ENCODE data around the gene PLN. TPM values are rescaled to one million over a fixed set of nuclear protein-coding genes. Genes with fewer than 3 reads are reported as not detected.
A peak's percentile ranks its signal among the peaks of the same experiment; 100 is the strongest.

Gene PLN
- total and polyA plus RNA-seq, 7 donors: 72.7 to 239 (median 208) TPM

- ATAC-seq: peak; percentile 90 to 95 (median 92)
- TF ChIP-seq, protein P1, sequence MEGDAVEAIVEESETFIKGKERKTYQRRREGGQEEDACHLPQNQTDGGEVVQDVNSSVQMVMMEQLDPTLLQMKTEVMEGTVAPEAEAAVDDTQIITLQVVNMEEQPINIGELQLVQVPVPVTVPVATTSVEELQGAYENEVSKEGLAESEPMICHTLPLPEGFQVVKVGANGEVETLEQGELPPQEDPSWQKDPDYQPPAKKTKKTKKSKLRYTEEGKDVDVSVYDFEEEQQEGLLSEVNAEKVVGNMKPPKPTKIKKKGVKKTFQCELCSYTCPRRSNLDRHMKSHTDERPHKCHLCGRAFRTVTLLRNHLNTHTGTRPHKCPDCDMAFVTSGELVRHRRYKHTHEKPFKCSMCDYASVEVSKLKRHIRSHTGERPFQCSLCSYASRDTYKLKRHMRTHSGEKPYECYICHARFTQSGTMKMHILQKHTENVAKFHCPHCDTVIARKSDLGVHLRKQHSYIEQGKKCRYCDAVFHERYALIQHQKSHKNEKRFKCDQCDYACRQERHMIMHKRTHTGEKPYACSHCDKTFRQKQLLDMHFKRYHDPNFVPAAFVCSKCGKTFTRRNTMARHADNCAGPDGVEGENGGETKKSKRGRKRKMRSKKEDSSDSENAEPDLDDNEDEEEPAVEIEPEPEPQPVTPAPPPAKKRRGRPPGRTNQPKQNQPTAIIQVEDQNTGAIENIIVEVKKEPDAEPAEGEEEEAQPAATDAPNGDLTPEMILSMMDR (IDR thresholded peaks at IDR 0.05): peak; percentile 72
- peak overlapping the region; percentile 86 for H3K27ac ChIP-seq
- peaks cover 0 to 5% of the 10 kb centered on the region in 2 donors for H3K36me3 ChIP-seq (ENCODE audit: insufficient read depth in 1 of 2, low read depth in 1 of 2)
- peaks cover 19% of the 10 kb centered on the region for H3K9me3 ChIP-seq
- peak overlapping the region; percentile 9 for H3K4me3 ChIP-seq
- H3K4me1 ChIP-seq: peaks cover 33% of the 10 kb centered on the region
- DNase-seq: peak; percentile 64 to 91
- WGBS, 3 donors: 43 to 54% (median 45%) methylated on average over 10 of the region's 10 CpGs
- intact Hi-C loops (cut with DNase I): loop anchor here (2.0 to 5.0 kb wide), 2 partner anchors 36 to 296 kb away; no protein-coding TSS in a partner anchor
- no peaks in the 10 kb centered on the region for H3K27me3 ChIP-seq (ENCODE audit: insufficient read depth in 3 of 3, low read length in 2 of 3)
Measured at GRCh38 chr6:118580585-118581419, 32.7 kb downstream of the PLN start.

- DNase-seq (peak in 1 of 2 donors; percentile 58), ATAC-seq (peak; percentile 76 to 87 (median 82))
- Histone ChIP-seq H3K9me3 (peaks cover 19% of the 10 kb centered on the region), H3K4me3 (peak overlapping the region; percentile 9), H3K36me3 (ENCODE audit: insufficient read depth in 1 of 2, low read depth in 1 of 2) (no peaks in the 10 kb centered on the region), H3K27me3 (ENCODE audit: insufficient read depth in 3 of 3, low read length in 2 of 3) (no peaks in the 10 kb centered on the region), H3K4me1 (peaks cover 41% of the 10 kb centered on the region), H3K27ac (peak overlapping the region; percentile 86)
- 43 to 72% (median 45%) methylated on average over 5 of the region's 5 CpGs for WGBS, 3 donors
- TF ChIP-seq, protein P1 (IDR thresholded peaks at IDR 0.05): no peak
- intact Hi-C loops (cut with DNase I): loop anchor here (2.0 to 5.0 kb wide), 2 partner anchors 36 to 297 kb away; no protein-coding TSS in a partner anchor
Measured at GRCh38 chr6:118581489-118581959, 33.4 kb downstream of the PLN start.

- Histone ChIP-seq H3K27ac (peak overlapping the region; percentile 48), H3K9me3 (no peaks in the 10 kb centered on the region), H3K27me3 (ENCODE audit: insufficient read depth in 3 of 3, low read length in 2 of 3) (no peaks in the 10 kb centered on the region), H3K36me3 (ENCODE audit: insufficient read depth in 1 of 2, low read depth in 1 of 2) (no peaks in the 10 kb centered on the region), H3K4me3 (no peak overlapping the region), H3K4me1 (peaks cover 68% of the 10 kb centered on the region)
- ATAC-seq (no peak), DNase-seq (no peak)
- TF ChIP-seq, protein P1 (IDR thresholded peaks at IDR 0.05): no peak
- WGBS, 3 donors: 80 to 89% (median 81%) methylated on average over 5 of the region's 5 CpGs
- intact Hi-C loops (cut with DNase I): loop anchor here (5.0 kb wide), 1 partner anchor 32 kb away; no protein-coding TSS in a partner anchor
Measured at GRCh38 chr6:118584911-118585310, 36.8 kb downstream of the PLN start.

GRCh38 chr6:118586746-118587485, 38.8 kb downstream of the PLN start:
- no peak for ATAC-seq

More at GRCh38 chr6:118586746-118587485, 38.8 kb downstream of the PLN start:
- intact Hi-C loops (cut with DNase I): no loop called here
- no peaks in the 10 kb centered on the region for H3K27me3 ChIP-seq (ENCODE audit: insufficient read depth in 3 of 3, low read length in 2 of 3)
- TF ChIP-seq, protein P1 (IDR thresholded peaks at IDR 0.05): no peak
- no peaks in the 10 kb centered on the region for H3K36me3 ChIP-seq (ENCODE audit: insufficient read depth in 1 of 2, low read depth in 1 of 2)
- no peaks in the 10 kb centered on the region for H3K9me3 ChIP-seq
- no peak for DNase-seq
- no peak overlapping the region for H3K4me3 ChIP-seq
- peak overlapping the region; percentile 44 for H3K27ac ChIP-seq
- H3K4me1 ChIP-seq: peaks cover 73% of the 10 kb centered on the region
- 92 to 97% (median 94%) methylated on average over 5 of the region's 5 CpGs for WGBS, 3 donors
